HEK293T (cell line): ENCODE results near the gene METAP1D.
A peak's percentile ranks its signal among the peaks of the same experiment; 100 is the strongest.

ENCODE experiments used
- CTCF ChIA-PET: fragments of 350-600 bp; formaldehyde crosslinking; extraction: SDS; loops from one replicate; lab custom pipeline; 2021; ENCODE audit warnings: antibody characterized with exemption, inconsistent platforms; lab: Yijun Ruan, JAX
- POLR2A ChIA-PET: fragments of 350-600 bp; formaldehyde crosslinking; extraction: SDS; loops from one replicate; lab custom pipeline; 2020; ENCODE audit warnings: antibody characterized with exemption, inconsistent platforms; lab: Yijun Ruan, JAX
- DNase-seq: peaks from one replicate; pipeline ENCODE4 v3.0.0; 2012; ENCODE audit warnings: mixed read lengths; ENCODE audit errors: extremely low spot score
- ARNT ChIP-seq: fragments of 450-650 bp; IDR thresholded peaks from 2 replicates; pipeline ENCODE4 v1.6.1; 2017; ENCODE audit warnings: mild to moderate bottlenecking
- BHLHE40 ChIP-seq: fragments of 450-650 bp; IDR thresholded peaks from 2 replicates; pipeline ENCODE4 v1.6.1; 2016; ENCODE audit warnings: mild to moderate bottlenecking, moderate library complexity, borderline replicate concordance
- CTBP1 ChIP-seq: fragments of 450-650 bp; IDR thresholded peaks from 2 replicates; pipeline ENCODE4 v1.6.1; 2016; ENCODE audit warnings: borderline replicate concordance
- ELF4 ChIP-seq: fragments of 450-650 bp; IDR thresholded peaks from 2 replicates; pipeline ENCODE4 v1.6.1; 2017; ENCODE audit warnings: antibody characterized with exemption
- FOXA1 ChIP-seq: fragments of 450-650 bp; IDR thresholded peaks from 2 replicates; pipeline ENCODE4 v1.6.1; 2016; ENCODE audit warnings: mild to moderate bottlenecking
- FOXK2 ChIP-seq: fragments of 450-650 bp; IDR thresholded peaks from 2 replicates; pipeline ENCODE4 v1.6.1; 2016; ENCODE audit warnings: mild to moderate bottlenecking
- HDGF ChIP-seq: fragments of 450-650 bp; IDR thresholded peaks from 2 replicates; pipeline ENCODE4 v1.6.1; 2017; ENCODE audit warnings: antibody characterized with exemption, borderline replicate concordance
- L3MBTL2 ChIP-seq: fragments of 450-650 bp; conservative IDR thresholded peaks from 2 replicates; pipeline ENCODE4 v1.6.1; 2016; ENCODE audit warnings: mild to moderate bottlenecking
- LEF1 ChIP-seq: fragments of 450-650 bp; IDR thresholded peaks from 2 replicates; pipeline ENCODE4 v1.6.1; 2017; ENCODE audit warnings: mild to moderate bottlenecking, borderline replicate concordance
- NFRKB ChIP-seq: fragments of 450-650 bp; IDR thresholded peaks from 2 replicates; pipeline ENCODE4 v1.6.1; 2016; ENCODE audit warnings: mild to moderate bottlenecking, moderate library complexity
- SP1 ChIP-seq: fragments of 450-650 bp; IDR thresholded peaks from 2 replicates; pipeline ENCODE4 v1.6.1; 2017
- SUZ12 ChIP-seq: fragments of 450-650 bp; IDR thresholded peaks from 2 replicates; pipeline ENCODE4 v1.6.1; 2016; ENCODE audit warnings: mild to moderate bottlenecking
- TARDBP ChIP-seq: fragments of 450-650 bp; IDR thresholded peaks from 2 replicates; pipeline ENCODE4 v1.6.1; 2016
- ZNF384 ChIP-seq: fragments of 450-650 bp; IDR thresholded peaks from 2 replicates; pipeline ENCODE4 v1.6.1; 2016
- TF ChIP-seq, protein P1 (sequence below): fragments of 450-650 bp; IDR thresholded peaks from 2 replicates; pipeline ENCODE4 v1.6.1; 2016

METAP1D gene

DNA sequence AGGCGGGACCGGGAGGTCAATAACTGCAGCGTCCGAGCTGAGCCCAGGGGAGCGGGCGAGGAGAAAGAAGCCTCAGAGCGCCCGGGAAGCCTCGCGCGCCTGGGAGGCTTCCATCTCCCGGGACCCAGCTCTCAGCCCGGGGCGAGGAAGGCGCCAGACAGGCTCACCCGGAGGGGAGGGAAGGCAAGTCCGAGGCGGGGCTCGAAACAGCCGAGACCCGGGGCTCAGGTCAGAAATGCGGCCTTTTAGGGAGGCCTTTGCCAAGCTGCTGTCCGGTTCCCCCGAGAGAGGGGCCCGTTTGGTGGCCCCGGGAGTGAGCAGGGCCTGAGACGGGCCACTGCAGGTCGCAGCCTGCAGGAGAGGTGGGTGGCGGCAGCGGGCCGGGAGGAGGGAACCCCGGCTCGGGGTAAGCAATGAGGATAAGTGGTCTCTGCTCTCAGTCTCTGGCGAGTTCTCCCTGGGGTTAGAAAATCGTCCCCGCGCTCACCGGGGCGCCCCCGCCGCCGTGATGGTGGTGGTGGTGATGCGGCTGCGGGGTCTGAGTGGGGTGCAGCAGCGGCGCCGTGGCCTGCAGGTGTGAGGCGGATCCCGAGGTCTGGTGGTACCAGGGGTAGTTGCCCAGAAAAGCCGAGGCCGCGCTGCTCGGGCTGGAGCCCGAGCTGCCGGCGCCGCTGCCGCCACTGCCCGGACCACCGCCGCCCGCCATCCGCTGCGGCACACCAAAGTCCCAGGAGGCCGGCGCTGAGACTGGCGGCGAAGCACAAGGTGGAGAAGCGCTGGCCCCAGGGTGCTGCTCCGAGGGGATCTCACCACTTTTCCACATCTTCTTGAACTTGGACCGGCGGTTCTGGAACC lies 100.6 kb downstream of the METAP1D start:
- CTCF ChIA-PET: no interaction called here
- TF ChIP-seq ZNF384: no peak
- no peak for TF ChIP-seq SUZ12
- TF ChIP-seq NFRKB: no peak
- TF ChIP-seq SP1: no peak
- no peak for TF ChIP-seq FOXA1
- no peak for TF ChIP-seq CTBP1
- TF ChIP-seq HDGF: no peak
- TF ChIP-seq LEF1: no peak
- no peak for TF ChIP-seq BHLHE40
- no peak for TF ChIP-seq ELF4
- TF ChIP-seq ARNT: no peak
- TF ChIP-seq TARDBP: no peak
- TF ChIP-seq L3MBTL2: no peak
- no peak for DNase-seq
- POLR2A ChIA-PET: interaction anchor here (1.2 to 6.2 kb wide), 10 partner anchors 16 to 389 kb away, joined by 3 to 135 read pairs (median 18); partner anchors contain the start of genes DLX1 and HAT1

DNA sequence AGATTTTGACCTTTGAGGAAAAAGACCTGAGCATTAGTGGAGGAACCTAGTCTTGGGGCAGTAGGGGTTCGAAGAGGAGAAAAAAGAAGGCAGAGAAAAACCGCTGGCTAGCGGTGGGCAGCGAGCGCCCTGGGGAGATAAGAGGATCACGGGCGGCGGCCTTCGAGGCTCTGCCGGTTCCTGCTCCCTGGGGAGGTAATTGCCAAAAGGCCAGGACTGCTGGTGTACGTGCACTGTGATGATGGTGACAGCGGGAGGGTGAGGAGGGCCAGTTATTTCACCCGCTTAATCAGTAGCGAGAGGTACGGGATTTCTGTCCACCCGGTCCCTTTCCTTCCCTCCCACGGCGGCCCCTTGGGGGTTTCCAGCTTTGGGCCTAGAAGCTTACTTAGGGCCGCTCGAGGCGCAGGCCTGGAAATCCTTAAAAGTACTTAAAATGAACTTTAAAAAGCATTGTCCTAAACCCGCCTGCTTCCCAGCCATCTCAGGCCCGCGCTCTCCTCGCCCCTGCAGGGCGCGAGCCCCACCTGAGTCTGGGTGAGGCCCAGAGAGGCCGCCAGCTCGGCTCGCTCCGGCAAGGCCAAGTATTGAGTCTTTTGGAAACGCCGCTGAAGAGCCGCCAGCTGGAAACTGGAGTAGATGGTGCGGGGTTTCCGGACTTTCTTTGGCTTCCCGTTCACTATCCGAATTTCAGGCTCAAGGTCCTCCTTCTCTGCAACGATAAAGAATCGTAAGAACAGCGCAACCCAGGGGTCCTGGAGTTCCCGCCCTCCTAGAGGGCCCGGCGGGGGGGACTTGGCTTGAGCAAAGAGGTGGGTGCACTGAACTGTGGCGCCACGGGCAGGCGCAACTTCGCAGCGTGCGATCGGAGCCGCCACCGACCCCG lies 101.4 kb downstream of the METAP1D start:
- TF ChIP-seq FOXK2: no peak
- 0 out of 2 replicates have a peak, but pooled peaks have one; percentile 22 for TF ChIP-seq L3MBTL2
- DNase-seq: no peak
- ChIA-PET POLR2A (interaction anchor here (0.6 to 3.2 kb wide), 22 partner anchors 8 to 1172 kb away, joined by 3 to 49 read pairs (median 4); partner anchors contain the start of genes DLX1, GORASP2, HAT1 and SLC25A12), CTCF (interaction anchor here (0.7 to 3.0 kb wide), 2 partner anchors 26 to 397 kb away, joined by 4 to 17 read pairs; no protein-coding TSS in a partner anchor)

DNA sequence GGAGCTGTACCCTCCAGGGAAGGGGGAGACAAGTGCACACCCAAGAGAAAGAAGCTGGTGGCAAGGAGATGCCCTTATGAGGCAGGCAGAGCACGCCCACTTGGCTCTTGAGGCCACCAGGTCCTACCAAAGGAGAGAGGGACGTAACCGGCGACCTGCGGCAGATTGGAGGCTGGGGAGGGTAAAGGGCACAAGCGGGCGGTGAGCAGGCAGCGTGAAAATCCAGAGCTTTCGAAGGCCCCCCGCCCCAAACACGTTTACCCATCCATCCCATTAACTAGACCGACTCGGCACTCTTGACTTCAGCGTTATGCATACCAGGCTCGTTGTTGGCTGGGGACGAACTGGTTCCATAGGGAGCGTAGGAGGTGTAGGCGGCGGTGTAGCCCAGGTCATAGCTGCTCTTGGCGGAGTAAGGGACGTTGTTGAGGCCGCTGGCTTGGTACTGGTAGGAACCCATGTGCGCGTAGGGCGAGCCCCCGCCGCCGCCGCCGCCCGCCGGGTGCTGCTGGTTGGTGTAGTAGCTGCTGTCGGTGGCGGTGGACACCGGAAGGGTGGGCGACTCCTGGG lies 102.2 kb downstream of the METAP1D start:
- no peak for DNase-seq
- POLR2A ChIA-PET: interaction anchor here (0.6 to 3.2 kb wide), 25 partner anchors 9 to 1173 kb away, joined by 3 to 49 read pairs (median 4); partner anchors contain the start of genes DLX1, GORASP2, HAT1 and SLC25A12
- CTCF ChIA-PET: interaction anchor here (0.6 to 3.0 kb wide), 2 partner anchors 398 to 561 kb away, joined by 8 to 17 read pairs; no protein-coding TSS in a partner anchor
- TF ChIP-seq HDGF (no peak), BHLHE40 (no peak), L3MBTL2 (no peak)

DNA sequence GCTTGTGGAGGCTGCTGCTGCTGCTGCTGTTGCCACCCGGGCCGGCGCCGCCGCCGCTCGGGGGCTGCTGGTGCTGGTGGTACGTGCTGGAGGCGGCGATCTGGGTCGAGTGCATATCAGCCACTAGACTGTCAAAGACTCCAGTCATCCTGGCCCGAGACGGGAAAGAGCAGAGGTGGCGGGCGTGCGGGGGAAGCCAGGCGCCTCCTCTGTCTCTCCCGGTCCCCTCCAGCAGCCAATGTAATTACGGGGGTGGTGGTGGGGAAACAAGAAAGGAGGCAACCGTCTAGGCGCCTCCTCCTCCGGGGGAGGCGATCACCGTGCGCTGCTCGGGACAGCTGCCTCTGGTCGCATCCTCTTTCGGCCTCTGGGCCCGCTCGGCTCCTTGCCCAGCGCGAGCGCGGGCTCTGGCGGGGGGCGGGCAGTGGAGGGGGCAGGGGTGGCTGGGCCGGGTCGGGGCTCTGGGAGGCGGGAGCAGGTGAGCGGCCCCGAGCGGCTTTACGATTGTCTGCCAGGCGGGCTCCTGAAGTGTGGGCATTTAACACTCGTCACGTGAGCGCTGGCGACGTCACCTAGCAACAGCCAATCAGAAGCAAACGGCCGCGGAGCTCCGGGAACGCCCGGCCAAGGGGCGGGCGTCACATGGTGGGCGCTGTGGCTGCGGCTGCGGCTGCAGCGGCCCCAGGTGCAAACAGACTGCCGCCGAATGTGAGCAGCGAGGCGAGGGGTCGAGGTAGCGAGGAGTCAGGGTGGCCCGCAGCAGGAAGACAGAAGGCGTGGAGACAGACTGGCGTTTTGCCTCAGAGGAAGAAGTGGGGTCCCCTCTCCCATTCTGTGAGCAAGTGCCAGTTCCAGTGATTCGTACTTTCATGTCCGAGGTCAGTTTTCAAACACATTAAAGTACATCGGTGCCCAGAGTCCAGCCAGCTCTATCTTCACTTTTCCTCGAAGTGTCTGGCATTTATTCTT lies 102.9 kb downstream of the METAP1D start, which contains the start of gene DLX2:
TSS of gene DLX2 (minus strand) at position 510 of the 969 bp plus-strand sequence. CDS start at position 148, 362 bp downstream.
- CTCF ChIA-PET: interaction anchor here (0.6 to 3.0 kb wide), 7 partner anchors 13 to 561 kb away, joined by 3 to 17 read pairs (median 5); no protein-coding TSS in a partner anchor
- TF ChIP-seq CTBP1: no peak
- TF ChIP-seq L3MBTL2: peak; percentile 84
- TF ChIP-seq FOXA1: no peak
- peak; percentile 88 for DNase-seq
- POLR2A ChIA-PET: interaction anchor here (0.5 to 3.2 kb wide), 33 partner anchors 9 to 1173 kb away, joined by 3 to 49 read pairs (median 3); partner anchors contain the start of genes DLX1, GORASP2, HAT1 and METAP1D

DNA sequence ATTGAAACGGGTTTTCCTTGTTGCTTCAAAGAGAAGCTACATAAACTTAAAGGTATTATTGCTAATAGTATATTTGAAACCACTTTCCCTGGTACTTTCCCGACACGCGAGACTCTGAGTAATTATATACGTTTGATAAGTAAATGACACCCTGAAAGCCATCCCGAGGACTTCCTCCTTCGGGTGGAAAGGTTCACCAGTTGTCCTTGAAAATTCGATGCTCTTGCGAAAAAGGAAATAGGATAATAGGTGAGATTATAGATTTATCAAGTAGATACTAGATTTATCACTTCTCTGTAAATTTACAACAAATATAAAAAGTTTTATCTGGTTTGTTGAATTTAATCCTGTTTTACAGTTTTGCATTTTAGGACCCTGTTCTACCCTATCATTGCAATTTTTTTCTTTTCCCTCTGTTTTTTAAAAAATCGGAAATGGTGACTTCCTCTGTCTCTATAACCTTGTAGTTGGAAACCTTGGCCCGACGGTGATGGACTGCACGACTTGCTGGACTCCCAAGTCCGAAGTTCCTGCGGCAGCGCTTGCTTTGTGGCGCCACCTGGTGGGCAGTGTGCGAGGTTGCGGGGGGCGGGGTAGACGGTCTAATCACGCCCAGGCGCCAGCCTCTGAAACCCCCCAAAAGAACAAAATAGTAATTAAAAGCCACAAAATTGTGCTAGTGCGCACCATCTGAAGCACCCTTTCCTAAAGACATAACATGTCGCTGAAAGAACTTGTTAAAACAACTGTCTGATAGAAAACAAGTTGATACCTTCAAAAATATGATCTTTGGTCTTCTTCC lies 103.9 kb downstream of the METAP1D start:
- no peak for TF ChIP-seq ARNT
- TF ChIP-seq, protein P1, sequence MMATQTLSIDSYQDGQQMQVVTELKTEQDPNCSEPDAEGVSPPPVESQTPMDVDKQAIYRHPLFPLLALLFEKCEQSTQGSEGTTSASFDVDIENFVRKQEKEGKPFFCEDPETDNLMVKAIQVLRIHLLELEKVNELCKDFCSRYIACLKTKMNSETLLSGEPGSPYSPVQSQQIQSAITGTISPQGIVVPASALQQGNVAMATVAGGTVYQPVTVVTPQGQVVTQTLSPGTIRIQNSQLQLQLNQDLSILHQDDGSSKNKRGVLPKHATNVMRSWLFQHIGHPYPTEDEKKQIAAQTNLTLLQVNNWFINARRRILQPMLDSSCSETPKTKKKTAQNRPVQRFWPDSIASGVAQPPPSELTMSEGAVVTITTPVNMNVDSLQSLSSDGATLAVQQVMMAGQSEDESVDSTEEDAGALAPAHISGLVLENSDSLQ: peak; percentile 72
- TF ChIP-seq LEF1: no peak
- CTCF ChIA-PET: interaction anchor here (0.6 to 3.0 kb wide), 11 partner anchors 8 to 416 kb away, joined by 3 to 17 read pairs (median 4); no protein-coding TSS in a partner anchor
- POLR2A ChIA-PET: interaction anchor here (0.5 to 3.2 kb wide), 16 partner anchors 10 to 402 kb away, joined by 3 to 49 read pairs (median 3); partner anchors contain the start of genes DLX1, HAT1, METAP1D and SLC25A12
- DNase-seq: peak; percentile 82
